ENCODE data around the gene SLC43A2.

DNA sequence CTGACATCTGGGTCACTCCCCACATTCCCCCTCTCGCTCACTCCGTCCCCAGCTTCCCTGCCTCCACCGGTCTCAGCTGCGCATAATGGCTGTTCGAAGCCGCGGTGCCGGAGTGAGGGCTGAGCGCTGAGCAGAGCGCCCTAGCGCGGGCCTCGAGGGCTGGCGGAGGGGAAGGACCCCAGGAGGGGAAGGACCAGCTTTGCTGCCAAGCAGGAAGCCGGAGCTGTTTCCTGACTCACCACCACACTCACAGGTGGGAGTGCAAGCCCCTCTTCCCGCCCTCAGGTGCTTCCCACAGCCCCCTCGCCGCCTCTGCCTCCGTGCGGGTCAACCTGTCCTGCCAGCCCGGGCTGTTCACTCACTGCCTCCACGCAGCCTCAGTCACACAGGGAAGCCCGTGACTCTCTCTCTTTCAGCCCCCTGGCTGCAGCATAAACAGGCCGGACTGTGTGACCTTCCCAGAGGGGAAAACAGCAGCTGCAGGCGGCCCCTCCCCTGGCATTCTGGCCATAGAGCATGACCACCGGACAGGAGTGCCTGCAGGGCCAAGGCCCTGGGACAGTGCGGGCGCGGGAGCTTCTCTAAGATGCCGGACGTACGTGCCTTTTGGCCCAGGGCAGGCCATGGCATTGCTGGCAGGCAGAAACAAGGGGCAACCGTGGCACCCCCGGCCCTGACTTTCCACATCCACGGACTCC, 23.7 kb downstream of the SLC43A2 start:
- TF ChIP-seq, protein P1, sequence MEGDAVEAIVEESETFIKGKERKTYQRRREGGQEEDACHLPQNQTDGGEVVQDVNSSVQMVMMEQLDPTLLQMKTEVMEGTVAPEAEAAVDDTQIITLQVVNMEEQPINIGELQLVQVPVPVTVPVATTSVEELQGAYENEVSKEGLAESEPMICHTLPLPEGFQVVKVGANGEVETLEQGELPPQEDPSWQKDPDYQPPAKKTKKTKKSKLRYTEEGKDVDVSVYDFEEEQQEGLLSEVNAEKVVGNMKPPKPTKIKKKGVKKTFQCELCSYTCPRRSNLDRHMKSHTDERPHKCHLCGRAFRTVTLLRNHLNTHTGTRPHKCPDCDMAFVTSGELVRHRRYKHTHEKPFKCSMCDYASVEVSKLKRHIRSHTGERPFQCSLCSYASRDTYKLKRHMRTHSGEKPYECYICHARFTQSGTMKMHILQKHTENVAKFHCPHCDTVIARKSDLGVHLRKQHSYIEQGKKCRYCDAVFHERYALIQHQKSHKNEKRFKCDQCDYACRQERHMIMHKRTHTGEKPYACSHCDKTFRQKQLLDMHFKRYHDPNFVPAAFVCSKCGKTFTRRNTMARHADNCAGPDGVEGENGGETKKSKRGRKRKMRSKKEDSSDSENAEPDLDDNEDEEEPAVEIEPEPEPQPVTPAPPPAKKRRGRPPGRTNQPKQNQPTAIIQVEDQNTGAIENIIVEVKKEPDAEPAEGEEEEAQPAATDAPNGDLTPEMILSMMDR (IDR thresholded peaks at IDR 0.05): no peak
- TF ChIP-seq POLR2A (IDR thresholded peaks at IDR 0.05): no peak

All from Peyer's patch (tissue), 4 donors.